ENCODE measurements around the gene VILL.

DNA sequence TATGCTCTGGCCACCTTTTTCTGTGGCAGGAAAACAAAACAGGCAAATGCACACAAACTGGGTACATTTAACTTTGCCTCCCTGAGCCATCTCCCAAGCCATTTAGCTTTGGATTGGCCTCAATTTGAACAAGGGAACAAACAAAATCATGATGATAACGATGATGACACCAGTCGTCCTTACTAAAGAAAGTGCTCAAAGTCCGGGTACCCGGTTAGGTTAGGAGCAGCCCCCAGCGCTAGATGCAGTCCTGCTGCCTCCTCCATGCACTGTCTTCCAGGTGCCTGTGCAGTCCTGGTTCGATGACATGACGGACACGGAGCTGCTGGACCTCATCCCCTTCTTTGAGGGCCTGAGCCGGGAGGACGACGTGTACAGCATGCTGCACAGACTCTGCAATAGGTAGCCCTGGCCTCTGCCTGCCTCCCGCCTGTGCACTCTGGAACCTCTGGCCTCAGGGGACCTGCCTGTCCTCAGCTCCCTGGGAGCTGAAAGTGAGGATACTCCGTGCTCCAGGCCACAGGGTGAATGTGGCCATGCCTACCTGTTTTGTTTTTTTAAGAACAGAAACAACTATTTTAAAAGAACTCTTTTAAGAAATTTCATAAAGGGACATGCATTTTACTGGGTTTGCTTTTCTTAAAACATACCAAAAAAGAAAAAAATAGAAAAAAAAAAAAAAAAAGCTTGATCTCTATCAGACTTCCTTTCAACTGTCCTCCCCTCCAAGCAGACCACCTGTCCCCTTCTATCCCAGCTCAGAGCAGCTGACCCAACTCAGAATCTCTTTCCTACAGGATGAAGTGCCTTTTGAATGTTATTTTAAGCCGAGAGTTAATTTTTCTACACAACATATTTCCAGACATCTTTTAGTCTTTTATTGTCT lies 9.9 kb upstream of the VILL start:
- TF ChIP-seq JUND (IDR thresholded peaks at IDR 0.05) = no peak
- TF ChIP-seq, protein P1, sequence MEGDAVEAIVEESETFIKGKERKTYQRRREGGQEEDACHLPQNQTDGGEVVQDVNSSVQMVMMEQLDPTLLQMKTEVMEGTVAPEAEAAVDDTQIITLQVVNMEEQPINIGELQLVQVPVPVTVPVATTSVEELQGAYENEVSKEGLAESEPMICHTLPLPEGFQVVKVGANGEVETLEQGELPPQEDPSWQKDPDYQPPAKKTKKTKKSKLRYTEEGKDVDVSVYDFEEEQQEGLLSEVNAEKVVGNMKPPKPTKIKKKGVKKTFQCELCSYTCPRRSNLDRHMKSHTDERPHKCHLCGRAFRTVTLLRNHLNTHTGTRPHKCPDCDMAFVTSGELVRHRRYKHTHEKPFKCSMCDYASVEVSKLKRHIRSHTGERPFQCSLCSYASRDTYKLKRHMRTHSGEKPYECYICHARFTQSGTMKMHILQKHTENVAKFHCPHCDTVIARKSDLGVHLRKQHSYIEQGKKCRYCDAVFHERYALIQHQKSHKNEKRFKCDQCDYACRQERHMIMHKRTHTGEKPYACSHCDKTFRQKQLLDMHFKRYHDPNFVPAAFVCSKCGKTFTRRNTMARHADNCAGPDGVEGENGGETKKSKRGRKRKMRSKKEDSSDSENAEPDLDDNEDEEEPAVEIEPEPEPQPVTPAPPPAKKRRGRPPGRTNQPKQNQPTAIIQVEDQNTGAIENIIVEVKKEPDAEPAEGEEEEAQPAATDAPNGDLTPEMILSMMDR (IDR thresholded peaks at IDR 0.05) = no peak
- no peak for TF ChIP-seq YY1 (IDR thresholded peaks at IDR 0.05; ENCODE audit: low read depth)
- TF ChIP-seq, protein P2, sequence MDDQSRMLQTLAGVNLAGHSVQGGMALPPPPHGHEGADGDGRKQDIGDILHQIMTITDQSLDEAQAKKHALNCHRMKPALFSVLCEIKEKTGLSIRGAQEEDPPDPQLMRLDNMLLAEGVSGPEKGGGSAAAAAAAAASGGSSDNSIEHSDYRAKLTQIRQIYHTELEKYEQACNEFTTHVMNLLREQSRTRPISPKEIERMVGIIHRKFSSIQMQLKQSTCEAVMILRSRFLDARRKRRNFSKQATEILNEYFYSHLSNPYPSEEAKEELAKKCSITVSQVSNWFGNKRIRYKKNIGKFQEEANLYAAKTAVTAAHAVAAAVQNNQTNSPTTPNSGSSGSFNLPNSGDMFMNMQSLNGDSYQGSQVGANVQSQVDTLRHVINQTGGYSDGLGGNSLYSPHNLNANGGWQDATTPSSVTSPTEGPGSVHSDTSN (IDR thresholded peaks at IDR 0.05) = no peak
- no peak for TF ChIP-seq SMC3 (IDR thresholded peaks at IDR 0.05; ENCODE audit: low read depth, low read length)
- TF ChIP-seq POLR2AphosphoS5 (IDR thresholded peaks at IDR 0.05; ENCODE audit: low read depth, low read length) = no peak
- TF ChIP-seq, protein P3, sequence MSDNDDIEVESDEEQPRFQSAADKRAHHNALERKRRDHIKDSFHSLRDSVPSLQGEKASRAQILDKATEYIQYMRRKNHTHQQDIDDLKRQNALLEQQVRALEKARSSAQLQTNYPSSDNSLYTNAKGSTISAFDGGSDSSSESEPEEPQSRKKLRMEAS (IDR thresholded peaks at IDR 0.05; ENCODE audit: low read depth) = no peak

All from SK-N-SH (cell line).